Dermis microvascular lymphatic vessel endothelial cell (primary cell): Measurements from ENCODE around the gene RPL36. TPM values are rescaled to one million over a fixed set of nuclear protein-coding genes. Genes with fewer than 3 reads are reported as not detected.

Experiments used
- total RNA-seq: library from RNA; depleted of rRNA; stranded (reverse); fragments of >200 nt; gene quantifications from 2 replicates; pipeline ENCODE4 v1.2.1, GENCODE V29; 2014

Gene RPL36
- total RNA-seq, 1 donor from 2014 or later, result 761 TPM

Other genes with a start within 250 kb of the RPL36 start
- gene ZNRF4, start 234.9 kb upstream of the RPL36 start, total RNA-seq, result not detected in 2 replicates
- gene TINCR, start 122.3 kb upstream of the RPL36 start, total RNA-seq, result not detected in 2 replicates
- gene SAFB2, start 67.5 kb upstream of the RPL36 start, total RNA-seq, result 19.4 and 23.0 TPM in 2 replicates
- 35.7 and 56.4 TPM in 2 replicates for gene SAFB, start 67.2 kb upstream of the RPL36 start, total RNA-seq
- gene MICOS13, start 9.8 kb upstream of the RPL36 start, total RNA-seq, result 29.6 and 46.2 TPM in 2 replicates
- gene HSD11B1L, start 9.3 kb upstream of the RPL36 start, total RNA-seq, result 3.3 and 9.2 TPM in 2 replicates
- 49.9 and 56.9 TPM in 2 replicates for gene LONP1, start 29.9 kb downstream of the RPL36 start, total RNA-seq
- gene CATSPERD, start 30.3 kb downstream of the RPL36 start, total RNA-seq, result not detected in 2 replicates
- gene PRR22, start 94.5 kb downstream of the RPL36 start, total RNA-seq, result 0.39 and 0.51 TPM in 2 replicates
- gene DUS3L, start 100.9 kb downstream of the RPL36 start, total RNA-seq, result 22.9 and 29.2 TPM in 2 replicates
- 0.13 and 0.51 TPM in 2 replicates for gene NRTN, start 114.8 kb downstream of the RPL36 start, total RNA-seq
- not detected in 2 replicates for gene FUT6, start 149.4 kb downstream of the RPL36 start, total RNA-seq
- gene FUT3, start 161.2 kb downstream of the RPL36 start, total RNA-seq, result not detected in 2 replicates
- not detected in 2 replicates for gene FUT5, start 180.2 kb downstream of the RPL36 start, total RNA-seq
- 242 and 246 TPM in 2 replicates for gene NDUFA11, start 213.5 kb downstream of the RPL36 start, total RNA-seq
- gene VMAC, start 214.6 kb downstream of the RPL36 start, total RNA-seq, result 4.2 and 6.4 TPM in 2 replicates
- gene CAPS, start 224.0 kb downstream of the RPL36 start, total RNA-seq, result 1.7 and 3.4 TPM in 2 replicates